Right forelimb (tissue), 1 donor: ENCODE measurements around the gene PRICKLE4.
"Not testable (repeated sequence)": the region's sequence is repeated elsewhere in the genome, so short reads cannot be mapped to it uniquely, and the experiment has no call there.

Source experiments
- DNase-seq: peaks from one replicate; pipeline ENCODE4 v3.0.0-alpha.2; 2018

Gene PRICKLE4

GRCh38 chr6:41801380-41801779 is 20.8 kb downstream of the PRICKLE4 start:
- no peak for DNase-seq

DNA sequence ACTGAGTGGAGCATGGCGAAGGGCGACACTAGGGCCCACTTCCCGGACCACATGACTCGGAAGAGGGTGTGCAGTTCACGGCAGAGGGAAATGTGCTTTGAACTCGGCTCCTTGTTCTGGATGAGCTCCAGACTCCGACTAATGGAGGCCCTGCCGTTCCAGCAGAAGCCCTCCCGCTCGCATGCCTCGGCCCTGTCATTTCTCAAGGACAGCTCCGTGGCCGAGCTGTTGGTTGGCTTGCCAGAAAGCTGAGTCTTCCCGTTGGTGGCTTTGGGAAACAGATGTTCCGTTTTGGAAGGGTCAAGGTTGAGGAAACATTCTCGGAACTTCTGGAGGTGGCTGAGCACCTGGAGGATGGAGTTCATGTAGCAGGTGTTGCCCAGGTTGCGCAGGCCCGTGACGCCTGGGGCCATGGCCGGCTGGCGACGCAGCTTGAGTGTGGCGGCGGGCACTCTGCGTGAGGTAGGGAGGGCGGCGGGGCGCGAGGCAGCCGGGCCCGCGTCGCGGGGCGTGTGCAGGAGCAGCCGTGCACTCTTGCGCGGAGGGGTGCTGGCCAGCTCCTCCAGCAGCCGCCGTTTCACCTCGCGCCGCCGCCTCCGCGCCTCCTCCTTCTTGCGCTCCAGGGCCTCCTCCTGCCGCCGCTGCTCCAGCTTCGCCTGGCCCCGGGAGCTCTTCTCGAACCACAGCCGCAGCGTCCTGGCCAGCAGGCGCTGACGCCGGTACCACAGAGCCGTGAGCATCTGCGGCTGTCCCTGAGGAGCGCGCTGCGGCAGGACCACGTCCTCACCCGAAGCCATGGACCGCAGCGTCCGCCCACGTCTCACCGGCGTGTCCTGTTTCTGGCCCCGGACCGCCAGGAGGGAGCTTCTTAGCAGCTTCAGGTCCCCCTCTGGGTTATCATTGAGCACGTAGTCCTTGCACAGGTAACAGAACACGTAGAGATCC is 25.5 kb downstream of the PRICKLE4 start:
- no peak for DNase-seq

DNA sequence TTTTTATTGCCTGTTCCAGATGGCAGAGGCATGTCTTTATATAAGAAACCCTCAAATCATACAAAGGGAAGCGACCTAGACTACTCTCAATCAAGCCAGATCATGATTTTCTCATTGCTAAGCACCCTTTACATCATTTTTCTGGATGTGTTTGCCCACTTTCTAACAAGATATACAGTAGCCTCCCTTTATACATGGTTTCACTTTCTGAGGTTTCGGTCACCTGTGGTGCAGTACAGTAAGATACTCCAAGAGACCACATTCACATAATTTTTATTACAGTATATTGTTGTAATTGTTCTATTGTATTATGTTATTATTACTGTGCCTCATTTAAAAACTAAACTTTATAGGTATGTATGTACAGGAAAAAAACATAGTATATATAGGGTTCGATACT is 30.5 kb downstream of the PRICKLE4 start:
- no peak for DNase-seq

DNA sequence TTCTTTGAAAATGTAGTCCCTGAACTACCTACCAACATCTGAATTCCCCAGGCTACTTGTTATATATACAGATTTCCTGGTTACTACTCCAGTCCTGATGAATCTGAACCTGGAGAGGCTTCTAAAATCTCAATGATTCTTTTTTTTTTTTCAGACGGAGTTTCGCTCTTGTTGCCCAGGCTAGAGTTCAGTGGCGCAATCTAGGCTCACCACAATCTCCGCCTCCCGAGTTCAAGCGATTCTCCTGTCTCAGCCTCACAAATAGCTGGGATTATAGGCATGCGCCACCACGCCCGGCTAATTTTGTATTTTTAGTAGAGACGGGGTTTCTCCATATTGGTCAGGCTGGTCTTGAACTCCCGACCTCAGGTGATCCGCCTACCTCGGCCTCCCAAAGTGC is 31.4 kb downstream of the PRICKLE4 start:
- DNase-seq = not testable (repeated sequence)

- DNase-seq = no peak
Observed at GRCh38 chr6:41813469-41813868, 32.9 kb downstream of the PRICKLE4 start.

- no peak for DNase-seq
Observed at GRCh38 chr6:41813956-41814355, 33.4 kb downstream of the PRICKLE4 start.

DNA sequence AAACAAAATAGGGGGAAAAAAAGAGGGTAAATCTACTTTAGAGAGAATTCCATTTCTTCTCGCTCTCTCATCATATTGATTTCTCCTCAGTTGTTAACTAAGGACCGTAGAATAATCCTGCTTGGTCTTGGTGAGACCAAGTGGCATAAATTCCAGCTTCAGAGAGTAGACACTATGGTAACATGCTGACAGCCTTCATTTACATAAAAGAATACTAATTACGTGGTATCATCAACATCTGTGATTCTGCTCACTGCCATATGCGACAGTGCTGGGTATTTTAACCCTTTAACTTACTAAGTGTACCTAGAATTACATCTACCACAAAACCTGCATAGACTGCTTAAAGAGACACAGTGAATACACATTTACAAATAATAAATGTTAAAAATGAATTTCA is 34.0 kb downstream of the PRICKLE4 start:
- DNase-seq = no peak

DNA sequence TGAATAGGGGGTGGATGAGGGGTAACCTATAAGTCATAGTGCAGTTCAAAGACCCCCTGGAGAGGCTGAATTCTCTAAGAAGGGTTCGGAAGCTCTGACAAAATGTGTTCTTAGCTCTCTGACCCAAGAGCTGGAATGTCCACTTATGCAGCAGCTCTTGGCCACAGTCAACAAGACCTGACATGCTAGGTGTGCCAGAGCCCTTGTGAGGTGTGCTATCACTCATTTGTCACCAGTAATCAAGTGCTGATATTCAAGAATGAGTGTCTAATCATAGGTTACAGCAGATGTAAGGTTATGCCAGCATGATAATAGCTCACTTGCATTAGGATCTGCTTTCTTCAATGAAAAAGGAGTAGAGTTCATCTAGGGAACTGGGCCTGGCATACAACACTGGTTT is 35.0 kb downstream of the PRICKLE4 start:
- DNase-seq = no peak

GRCh38 chr6:41818271-41819054 is 37.9 kb downstream of the PRICKLE4 start:
- no peak for DNase-seq

DNA sequence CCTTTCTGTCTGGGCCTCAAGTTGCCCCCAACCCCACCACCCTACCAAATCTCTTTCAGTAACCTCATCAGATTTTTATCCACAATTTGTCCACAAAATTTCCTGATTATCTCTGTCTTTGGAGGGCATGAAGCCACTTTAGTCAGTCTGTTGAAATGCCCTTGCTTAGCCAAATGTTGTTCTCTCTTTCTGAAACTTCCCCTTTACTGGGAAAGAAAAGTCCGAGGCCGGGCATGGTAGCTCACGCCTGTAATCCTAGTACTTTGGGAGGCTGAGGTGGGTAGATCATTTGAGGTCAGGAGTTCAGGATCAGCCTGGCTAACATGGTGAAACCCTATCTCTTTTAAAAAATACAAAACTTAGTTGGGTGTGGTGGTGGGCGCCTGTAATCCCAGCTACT is 40.7 kb downstream of the PRICKLE4 start:
- DNase-seq = no peak

DNA sequence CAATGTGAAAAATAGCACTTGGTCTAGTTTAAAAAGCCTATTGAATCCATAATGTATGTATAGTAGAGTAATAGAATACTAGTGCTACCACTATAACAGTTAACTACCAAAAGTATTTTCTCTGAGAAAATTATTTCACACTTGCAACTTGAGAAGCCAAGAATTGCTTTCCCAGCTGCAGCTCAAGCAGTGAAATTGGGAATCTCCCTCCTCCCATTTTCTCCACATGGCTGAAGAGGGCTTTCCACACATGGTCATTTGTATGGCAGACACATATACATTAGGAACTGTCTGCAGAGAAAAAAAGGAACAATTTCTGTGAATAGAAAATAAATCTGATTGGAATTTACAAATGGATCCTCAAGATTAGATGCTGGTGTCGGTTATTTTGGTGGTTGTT is 41.4 kb downstream of the PRICKLE4 start:
- DNase-seq = no peak

GRCh38 chr6:41823178-41823577 is 42.6 kb downstream of the PRICKLE4 start:
- no peak for DNase-seq

DNA sequence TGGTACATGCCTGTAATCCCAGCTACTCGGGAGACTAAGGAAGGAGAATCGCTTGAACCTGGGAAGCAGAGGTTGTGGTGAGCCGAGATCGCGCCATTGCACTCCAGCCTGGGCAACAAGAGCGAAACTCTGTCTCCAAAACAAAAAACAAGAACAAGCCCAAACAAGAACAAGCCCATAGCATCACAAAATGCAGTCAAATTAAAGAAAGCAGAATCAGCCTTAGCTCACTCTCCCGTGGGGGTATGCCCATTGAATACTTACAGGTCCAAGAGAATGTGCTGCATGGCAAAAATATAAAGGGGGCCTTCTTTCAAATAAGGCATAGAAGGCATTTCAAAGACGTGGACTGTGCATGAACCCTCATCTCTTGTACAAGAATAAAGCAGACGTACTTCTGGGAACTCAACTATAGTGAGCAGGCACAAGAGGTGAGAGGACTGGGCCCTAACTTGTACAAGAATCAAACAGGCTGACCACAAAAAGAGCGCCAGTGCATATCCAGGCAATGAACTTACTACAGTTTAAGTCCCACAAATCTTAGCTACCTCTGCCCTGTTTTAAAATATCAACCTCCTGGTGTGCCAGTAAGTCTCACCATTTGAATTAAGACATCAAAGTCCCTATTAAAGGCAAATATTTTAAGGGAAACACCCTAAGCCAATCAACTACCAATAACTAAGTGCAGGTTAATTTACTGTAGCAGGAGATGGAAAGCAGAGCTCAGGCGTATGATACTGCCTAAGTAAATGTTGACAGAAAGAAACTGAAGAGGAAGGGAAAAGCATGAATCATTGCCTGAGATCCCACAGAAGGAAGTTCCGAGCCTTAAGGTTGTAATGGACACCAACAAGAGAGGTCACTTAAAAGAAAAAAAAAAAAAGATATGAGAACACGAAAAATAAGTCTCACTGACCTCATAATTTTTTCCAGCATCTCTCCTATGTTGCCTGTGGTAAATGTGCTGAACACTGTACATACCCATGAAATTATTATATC is 44.3 kb downstream of the PRICKLE4 start:
- no peak for DNase-seq

DNA sequence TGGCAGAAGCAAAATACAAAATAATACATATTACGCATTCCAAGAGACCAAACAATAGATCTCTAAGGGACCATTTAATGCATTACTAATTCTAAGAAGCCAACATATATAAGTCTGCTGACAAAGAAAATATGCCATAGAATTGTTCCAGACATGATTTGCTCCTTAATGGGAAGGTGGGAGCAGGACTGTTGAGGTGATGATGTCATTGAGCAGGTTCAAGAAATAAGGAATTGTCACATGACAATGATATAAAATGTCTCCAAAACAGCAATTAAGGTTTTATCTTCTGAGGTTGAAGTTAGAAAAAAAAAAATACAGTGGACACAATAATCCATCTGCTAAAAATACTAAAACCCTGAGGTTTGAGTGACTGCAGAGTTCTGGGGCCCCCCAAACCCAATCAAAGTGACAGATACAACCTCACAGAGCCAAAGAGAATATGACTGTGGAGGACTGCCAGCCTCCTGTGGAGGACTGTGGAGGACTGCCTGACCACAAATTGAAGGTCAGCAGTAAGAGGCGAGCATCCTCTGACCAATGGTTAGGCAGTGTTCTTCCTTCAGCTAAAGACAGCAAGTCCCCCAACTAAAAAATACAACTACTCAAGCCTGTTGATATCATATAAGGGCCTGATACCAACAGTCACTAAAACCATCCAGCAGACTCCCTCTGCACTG is 45.9 kb downstream of the PRICKLE4 start:
- DNase-seq = no peak

DNA sequence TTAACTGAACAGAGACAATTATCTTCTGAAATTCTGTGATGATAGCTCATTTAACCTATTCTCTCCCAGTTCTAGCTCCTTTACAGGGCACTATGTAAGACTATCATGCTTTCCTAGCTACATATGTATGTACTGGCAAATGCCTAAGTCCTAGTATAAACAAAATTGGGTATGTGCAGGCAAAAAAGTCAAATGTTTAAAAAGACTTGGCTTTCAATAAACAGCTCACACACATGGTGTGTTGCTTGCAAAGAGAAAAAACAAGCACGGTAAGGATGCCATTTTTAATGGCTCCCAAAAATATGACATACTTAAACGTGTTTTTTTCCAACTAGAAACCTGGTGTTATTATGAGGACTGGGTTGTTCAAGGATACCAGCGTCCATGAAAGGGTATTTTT is 51.7 kb downstream of the PRICKLE4 start:
- no peak for DNase-seq

DNA sequence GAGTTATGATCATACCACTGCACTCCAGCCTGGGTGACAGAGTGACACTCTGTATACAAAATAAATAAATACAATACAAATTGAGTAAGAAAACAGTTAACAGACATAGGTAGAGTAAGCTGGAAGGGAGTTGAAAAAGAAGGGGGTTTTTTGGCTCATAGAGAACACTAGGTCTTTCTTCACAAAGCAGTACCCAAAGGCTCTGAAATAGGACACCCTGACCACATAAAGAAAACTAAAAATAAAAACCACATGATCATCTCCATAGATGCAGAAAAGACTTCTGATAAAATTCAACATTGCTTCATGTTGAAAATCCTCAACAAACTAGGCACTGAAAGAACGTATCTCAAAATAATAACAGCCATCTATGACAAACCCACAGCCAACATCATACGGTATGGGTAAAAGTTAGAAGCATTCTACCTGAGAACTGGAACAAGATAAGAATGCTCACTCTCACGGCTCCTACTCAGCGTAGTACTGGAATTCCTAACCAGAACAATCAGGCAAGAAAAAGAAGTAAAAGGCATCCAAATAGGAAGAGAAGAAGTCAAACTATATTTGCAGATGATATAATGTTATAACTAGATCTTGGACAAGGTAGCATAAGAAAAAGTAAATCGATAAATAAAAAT is 55.6 kb downstream of the PRICKLE4 start:
- DNase-seq = no peak

- DNase-seq = no peak
Observed at GRCh38 chr6:41836660-41837052, 56.1 kb downstream of the PRICKLE4 start.
